ENCODE measurements around the gene CRABP1.

DNA sequence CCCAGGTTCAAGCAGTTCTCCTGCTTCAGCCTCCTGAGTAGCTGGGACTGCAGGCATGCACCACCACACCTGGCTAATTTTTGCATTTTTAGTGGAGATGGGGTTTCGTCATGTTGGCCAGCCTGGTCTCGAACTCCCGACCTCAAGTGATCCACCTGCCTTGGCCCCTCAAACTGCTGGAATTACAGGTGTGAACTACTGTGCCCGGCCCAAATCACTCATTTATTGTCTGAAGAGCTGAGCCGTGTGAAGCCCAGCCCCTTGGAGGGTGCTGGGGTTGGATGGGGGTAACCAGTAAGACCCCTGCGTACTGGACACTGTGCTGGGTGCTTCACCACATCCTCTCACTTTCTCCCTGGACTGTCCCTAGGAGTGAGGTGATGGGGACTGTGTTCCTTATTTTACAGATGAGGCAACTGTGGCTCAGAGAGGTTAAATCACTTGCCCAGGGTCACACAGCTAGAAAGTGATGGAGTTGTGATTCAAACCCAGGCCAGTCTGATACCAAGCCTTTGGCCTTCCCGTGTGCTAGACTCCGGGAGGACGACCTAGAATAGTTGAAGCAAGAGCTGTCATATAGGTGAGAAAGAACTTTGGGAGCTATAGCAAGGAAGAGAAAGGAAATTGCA lies 56.1 kb downstream of the CRABP1 start:
- TF ChIP-seq, protein P1, sequence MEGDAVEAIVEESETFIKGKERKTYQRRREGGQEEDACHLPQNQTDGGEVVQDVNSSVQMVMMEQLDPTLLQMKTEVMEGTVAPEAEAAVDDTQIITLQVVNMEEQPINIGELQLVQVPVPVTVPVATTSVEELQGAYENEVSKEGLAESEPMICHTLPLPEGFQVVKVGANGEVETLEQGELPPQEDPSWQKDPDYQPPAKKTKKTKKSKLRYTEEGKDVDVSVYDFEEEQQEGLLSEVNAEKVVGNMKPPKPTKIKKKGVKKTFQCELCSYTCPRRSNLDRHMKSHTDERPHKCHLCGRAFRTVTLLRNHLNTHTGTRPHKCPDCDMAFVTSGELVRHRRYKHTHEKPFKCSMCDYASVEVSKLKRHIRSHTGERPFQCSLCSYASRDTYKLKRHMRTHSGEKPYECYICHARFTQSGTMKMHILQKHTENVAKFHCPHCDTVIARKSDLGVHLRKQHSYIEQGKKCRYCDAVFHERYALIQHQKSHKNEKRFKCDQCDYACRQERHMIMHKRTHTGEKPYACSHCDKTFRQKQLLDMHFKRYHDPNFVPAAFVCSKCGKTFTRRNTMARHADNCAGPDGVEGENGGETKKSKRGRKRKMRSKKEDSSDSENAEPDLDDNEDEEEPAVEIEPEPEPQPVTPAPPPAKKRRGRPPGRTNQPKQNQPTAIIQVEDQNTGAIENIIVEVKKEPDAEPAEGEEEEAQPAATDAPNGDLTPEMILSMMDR (IDR thresholded peaks at IDR 0.05 in 4 of 5, conservative IDR thresholded peaks at IDR 0.05 in 1 of 5), result no peak
- TF ChIP-seq POLR2A (IDR thresholded peaks at IDR 0.05), result no peak

Data from gastrocnemius medialis (tissue), 4 donors.